Measurements from ENCODE around the gene SLIT1. TPM values are rescaled to one million over a fixed set of nuclear protein-coding genes. Genes with fewer than 3 reads are reported as not detected.

SLIT1 gene
- total and polyA plus RNA-seq, 3 donors from 2014 or later = 1.9 to 4.6 (median 2.5) TPM

- Histone ChIP-seq H3K4me3 (no peak overlapping the region), H3K4me1 (no peaks in the 10 kb centered on the region), H3K27ac (no peak overlapping the region), H3K36me3 (ENCODE audit: low read depth, missing control alignments) (no peaks in the 10 kb centered on the region), H3K27me3 (no peaks in the 10 kb centered on the region), H3K9me3 (no peaks in the 10 kb centered on the region)
- WGBS, 2 donors = 93 to 100% methylated on average over 2 to 8 of the region's 8 CpGs
- no peak for DNase-seq
- TF ChIP-seq, protein P1, sequence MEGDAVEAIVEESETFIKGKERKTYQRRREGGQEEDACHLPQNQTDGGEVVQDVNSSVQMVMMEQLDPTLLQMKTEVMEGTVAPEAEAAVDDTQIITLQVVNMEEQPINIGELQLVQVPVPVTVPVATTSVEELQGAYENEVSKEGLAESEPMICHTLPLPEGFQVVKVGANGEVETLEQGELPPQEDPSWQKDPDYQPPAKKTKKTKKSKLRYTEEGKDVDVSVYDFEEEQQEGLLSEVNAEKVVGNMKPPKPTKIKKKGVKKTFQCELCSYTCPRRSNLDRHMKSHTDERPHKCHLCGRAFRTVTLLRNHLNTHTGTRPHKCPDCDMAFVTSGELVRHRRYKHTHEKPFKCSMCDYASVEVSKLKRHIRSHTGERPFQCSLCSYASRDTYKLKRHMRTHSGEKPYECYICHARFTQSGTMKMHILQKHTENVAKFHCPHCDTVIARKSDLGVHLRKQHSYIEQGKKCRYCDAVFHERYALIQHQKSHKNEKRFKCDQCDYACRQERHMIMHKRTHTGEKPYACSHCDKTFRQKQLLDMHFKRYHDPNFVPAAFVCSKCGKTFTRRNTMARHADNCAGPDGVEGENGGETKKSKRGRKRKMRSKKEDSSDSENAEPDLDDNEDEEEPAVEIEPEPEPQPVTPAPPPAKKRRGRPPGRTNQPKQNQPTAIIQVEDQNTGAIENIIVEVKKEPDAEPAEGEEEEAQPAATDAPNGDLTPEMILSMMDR (IDR thresholded peaks at IDR 0.05) = no peak
- no peak for TF ChIP-seq POLR2A (IDR thresholded peaks at IDR 0.05)
- intact Hi-C loops (cut with DNase I; ENCODE audit: low total_unique reads) = no loop called here
Observed at GRCh38 chr10:97013568-97013967, 172.2 kb downstream of the SLIT1 start.

GRCh38 chr10:97012470-97012869, 173.3 kb downstream of the SLIT1 start:
- 89 to 90% methylated on average over 8 of the region's 8 CpGs for WGBS, 2 donors

DNA sequence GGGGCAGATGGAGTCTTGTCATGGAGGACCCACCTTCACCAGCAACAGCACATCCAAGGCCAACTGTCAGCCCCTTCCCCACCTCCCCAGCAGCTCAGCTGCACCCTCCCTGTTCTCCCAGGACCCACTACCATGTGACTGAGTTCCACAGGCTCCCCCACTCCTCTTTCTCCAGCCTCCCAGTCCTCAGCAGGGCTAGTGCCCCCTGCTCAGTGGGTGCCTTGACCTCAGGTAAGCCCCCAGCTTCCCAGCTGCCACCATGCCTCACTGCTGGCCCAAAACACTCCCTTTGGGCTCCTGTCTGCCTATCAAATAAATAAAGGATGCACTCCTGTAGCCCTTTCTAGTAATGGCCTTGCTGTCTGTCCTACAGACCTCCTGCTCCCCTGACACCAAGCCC, 174.4 kb downstream of the SLIT1 start:
- Histone ChIP-seq H3K9me3 (no peaks in the 10 kb centered on the region), H3K36me3 (ENCODE audit: low read depth, missing control alignments) (no peaks in the 10 kb centered on the region), H3K27me3 (no peaks in the 10 kb centered on the region), H3K4me3 (no peak overlapping the region), H3K4me1 (no peaks in the 10 kb centered on the region), H3K27ac (no peak overlapping the region)
- DNase-seq = no peak
- TF ChIP-seq, protein P1 (IDR thresholded peaks at IDR 0.05) = no peak
- no peak for TF ChIP-seq POLR2A (IDR thresholded peaks at IDR 0.05)
- intact Hi-C loops (cut with DNase I; ENCODE audit: low total_unique reads) = no loop called here

More at GRCh38 chr10:97012470-97012869, 173.3 kb downstream of the SLIT1 start:
- TF ChIP-seq, protein P1 (IDR thresholded peaks at IDR 0.05) = no peak
- TF ChIP-seq POLR2A (IDR thresholded peaks at IDR 0.05) = no peak
- intact Hi-C loops (cut with DNase I; ENCODE audit: low total_unique reads) = no loop called here
- no peak for DNase-seq
- H3K27ac ChIP-seq = no peak overlapping the region
- no peaks in the 10 kb centered on the region for H3K36me3 ChIP-seq (ENCODE audit: low read depth, missing control alignments)
- H3K9me3 ChIP-seq = no peaks in the 10 kb centered on the region
- no peaks in the 10 kb centered on the region for H3K4me1 ChIP-seq
- H3K27me3 ChIP-seq = no peaks in the 10 kb centered on the region
- H3K4me3 ChIP-seq = no peak overlapping the region

- no peak for TF ChIP-seq POLR2A (IDR thresholded peaks at IDR 0.05)
- TF ChIP-seq, protein P1 (IDR thresholded peaks at IDR 0.05) = no peak
- no peak for DNase-seq
- Histone ChIP-seq H3K4me3 (no peak overlapping the region), H3K27me3 (no peaks in the 10 kb centered on the region), H3K27ac (no peak overlapping the region), H3K4me1 (no peaks in the 10 kb centered on the region), H3K9me3 (no peaks in the 10 kb centered on the region), H3K36me3 (ENCODE audit: low read depth, missing control alignments) (no peaks in the 10 kb centered on the region)
- 87 to 100% methylated on average over 1 to 4 of the region's 4 CpGs for WGBS, 2 donors
- intact Hi-C loops (cut with DNase I; ENCODE audit: low total_unique reads) = no loop called here
Observed at GRCh38 chr10:97010695-97011206, 175.0 kb downstream of the SLIT1 start.

GRCh38 chr10:97007417-97007816, 178.3 kb downstream of the SLIT1 start:
- WGBS, 2 donors = 100% methylated on average over 1 of the region's 1 CpG
- intact Hi-C loops (cut with DNase I; ENCODE audit: low total_unique reads) = no loop called here
- TF ChIP-seq POLR2A (IDR thresholded peaks at IDR 0.05) = no peak
- TF ChIP-seq, protein P1 (IDR thresholded peaks at IDR 0.05) = no peak

More at GRCh38 chr10:97007417-97007816, 178.3 kb downstream of the SLIT1 start:
- Histone ChIP-seq H3K4me3 (no peak overlapping the region), H3K9me3 (no peaks in the 10 kb centered on the region), H3K36me3 (ENCODE audit: low read depth, missing control alignments) (no peaks in the 10 kb centered on the region), H3K4me1 (no peaks in the 10 kb centered on the region), H3K27ac (no peak overlapping the region), H3K27me3 (no peaks in the 10 kb centered on the region)
- no peak for DNase-seq

All from testis (tissue), 3 donors.